ENCODE results near the gene IGBP1.

DNA sequence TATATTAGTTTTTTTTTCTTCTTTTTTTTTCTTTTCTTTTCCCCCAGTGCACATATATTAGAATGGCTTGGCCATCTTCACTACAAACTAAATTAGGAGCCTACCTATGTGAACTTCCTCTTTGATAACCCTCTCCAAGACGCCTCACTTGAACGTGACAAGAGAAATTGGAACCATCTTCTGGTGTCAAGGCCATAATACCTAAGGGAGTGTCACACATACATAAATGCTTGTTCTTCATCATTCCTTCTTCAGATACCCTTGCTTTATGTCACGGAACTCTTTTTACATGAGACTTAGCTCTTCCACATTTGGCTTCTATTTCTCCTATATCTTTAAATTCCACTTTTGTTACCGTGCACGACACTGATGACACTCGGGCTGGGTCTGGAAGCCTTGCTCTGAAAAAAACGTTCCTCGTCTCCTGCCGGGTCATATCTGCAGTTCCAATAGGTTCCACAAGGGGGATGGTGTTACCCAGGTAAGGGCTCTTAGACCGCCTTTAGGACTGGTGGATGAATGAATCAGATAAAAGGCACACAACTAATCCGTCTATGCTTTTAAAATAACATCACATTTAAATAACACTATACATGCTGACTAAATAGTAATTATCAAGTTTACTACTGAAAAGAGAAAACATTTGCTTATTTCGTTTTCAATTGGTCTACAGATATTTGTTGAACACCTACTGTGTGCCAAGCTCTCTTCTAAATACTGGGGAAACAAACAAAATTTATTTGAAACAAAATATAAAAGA is 63.9 kb downstream of the IGBP1 start:
- no peak for TF ChIP-seq POLR2A (IDR thresholded peaks at IDR 0.05)
- TF ChIP-seq CTCF (IDR thresholded peaks at IDR 0.05): peak in 4 of 5 experiments; percentile 18 to 50 (median 32)
- TF ChIP-seq EP300 (IDR thresholded peaks at IDR 0.05): no peak
